Epithelial cell of umbilical artery (primary cell): ENCODE data around the gene CRYBG1. TPM values are rescaled to one million over a fixed set of nuclear protein-coding genes. Genes with fewer than 3 reads are reported as not detected.

Source experiments
- total RNA-seq: library from RNA; depleted of rRNA; stranded (reverse); fragments of >200 nt; gene quantifications from 2 replicates; pipeline ENCODE4 v1.2.3, GENCODE V29; 2014

CRYBG1 gene
- 31.8 and 67.9 TPM in 2 replicates for total RNA-seq

GRCh38 chr6:106360410-106360988 is at the start of gene CRYBG1:
Gene CRYBG1 (plus strand): TSS chr6:106360717. CDS start chr6:106360909, 192 bp downstream.

GRCh38 chr6:106325336-106326178 is 35.0 kb upstream of the CRYBG1 start, which contains the start of gene ATG5:
Gene ATG5 (minus strand): TSS chr6:106325760. CDS start chr6:106316208, 9,552 bp downstream.

Other genes with a start within 250 kb of the CRYBG1 start
- gene ATG5, start 35.0 kb upstream of the CRYBG1 start, total RNA-seq: 62.6 and 66.6 TPM in 2 replicates